GM19372 (cell line): ENCODE data around the gene MLH3.
"Not testable (repeated sequence)": the region's sequence is repeated elsewhere in the genome, so short reads cannot be mapped to it uniquely, and the experiment has no call there.

Source experiments
- ATAC-seq: cut with Tn5 transposase; IDR thresholded peaks from one replicate; pipeline ENCODE4 v1.9.1; 2021; ENCODE audit warnings: mild to moderate bottlenecking, low read depth, moderate library complexity; ENCODE audit not compliant: unreplicated experiment

Gene MLH3

DNA sequence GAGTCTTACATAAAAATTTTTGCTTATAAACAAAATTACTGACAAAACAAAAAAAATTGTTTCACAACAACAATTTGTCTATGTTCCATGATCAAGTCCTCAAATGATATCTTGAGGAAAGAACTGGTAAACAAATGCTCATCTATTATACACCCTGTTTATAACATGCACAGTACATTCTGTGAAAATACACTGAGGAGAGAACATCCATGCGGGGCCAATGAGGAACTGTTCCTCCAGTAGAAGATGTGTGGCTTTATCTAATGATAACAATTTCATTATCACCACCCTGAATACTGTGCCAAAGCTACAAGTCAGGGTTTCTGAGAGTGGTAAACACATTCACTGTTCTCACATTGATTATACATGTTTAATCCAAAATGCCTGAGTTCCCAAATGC, 10.8 kb downstream of the MLH3 start:
- no peak for ATAC-seq

DNA sequence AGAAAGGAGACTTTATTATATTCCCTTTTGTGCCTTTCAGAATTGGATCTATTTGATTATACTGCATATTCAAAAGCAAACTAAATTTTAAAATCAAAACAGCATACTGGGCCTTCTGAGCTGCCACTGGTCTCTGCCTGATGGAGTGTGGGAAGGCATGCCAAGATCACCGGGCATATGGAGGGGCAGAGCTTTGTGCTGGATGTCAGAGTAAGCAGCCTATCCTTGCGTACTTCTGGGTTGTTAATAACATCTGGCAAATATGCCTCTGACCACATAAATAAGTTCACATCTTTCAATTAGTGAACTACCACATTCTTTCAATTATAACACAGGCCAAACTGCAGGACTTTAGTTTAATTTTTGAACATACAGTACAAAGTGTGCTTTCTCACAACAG, 18.3 kb downstream of the MLH3 start:
- ATAC-seq, result no peak

DNA sequence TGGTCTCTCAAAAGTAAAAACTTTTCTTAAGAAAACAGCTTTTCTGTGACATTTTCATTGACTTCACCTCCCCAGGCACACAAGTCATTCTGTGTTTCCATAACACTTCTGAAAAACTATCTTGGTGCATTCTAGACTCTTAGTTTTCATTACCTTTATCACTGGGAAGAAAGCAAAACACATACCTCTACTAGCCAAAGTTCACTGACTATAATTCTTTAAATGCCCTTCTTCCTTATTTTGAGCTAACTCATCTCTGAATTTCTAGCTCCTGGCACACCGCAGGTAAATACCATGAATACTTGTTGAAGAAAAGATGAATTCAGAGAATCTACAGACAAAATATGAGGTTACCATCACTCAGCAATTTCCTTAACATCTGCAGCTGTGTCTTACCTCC, 21.1 kb downstream of the MLH3 start:
- no peak for ATAC-seq

DNA sequence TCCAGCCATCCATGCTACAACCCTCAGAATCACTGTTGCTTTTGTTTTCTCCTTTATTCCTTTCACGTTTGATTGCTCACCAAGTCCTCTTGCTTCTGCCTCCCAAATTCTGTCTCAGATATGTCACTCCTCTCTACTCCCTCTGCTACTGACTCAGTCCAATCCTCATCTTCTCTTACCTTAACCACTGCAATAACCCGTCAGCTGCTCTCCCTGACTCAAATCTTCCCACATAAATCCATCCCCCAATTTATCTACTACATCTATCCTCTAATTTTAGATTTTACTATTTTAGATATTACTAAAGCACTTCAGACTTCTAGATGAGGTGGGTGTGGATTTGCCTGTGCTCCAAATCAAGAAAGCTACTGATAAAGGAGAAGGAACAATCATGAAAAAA, 25.4 kb downstream of the MLH3 start:
- ATAC-seq, result no peak

DNA sequence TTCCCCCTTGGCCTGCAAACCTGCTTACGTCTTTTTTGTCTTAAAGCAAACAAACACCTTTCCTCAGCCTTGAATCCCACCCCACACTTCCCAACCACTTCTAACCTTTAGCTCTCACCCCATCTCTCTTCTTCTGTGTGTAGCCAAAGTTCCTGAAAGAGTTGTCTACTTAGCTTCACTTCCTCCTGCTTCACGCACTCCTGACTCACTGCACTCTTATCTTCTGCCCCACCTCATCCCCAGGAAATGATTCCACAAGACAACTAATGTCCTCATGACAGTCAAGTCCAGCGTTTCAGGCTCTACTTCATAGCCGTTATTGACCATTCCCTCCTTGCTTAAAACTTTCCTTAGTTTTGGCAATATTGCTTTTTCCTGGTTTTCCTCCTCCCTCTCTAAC, 26.2 kb downstream of the MLH3 start:
- ATAC-seq, result no peak

DNA sequence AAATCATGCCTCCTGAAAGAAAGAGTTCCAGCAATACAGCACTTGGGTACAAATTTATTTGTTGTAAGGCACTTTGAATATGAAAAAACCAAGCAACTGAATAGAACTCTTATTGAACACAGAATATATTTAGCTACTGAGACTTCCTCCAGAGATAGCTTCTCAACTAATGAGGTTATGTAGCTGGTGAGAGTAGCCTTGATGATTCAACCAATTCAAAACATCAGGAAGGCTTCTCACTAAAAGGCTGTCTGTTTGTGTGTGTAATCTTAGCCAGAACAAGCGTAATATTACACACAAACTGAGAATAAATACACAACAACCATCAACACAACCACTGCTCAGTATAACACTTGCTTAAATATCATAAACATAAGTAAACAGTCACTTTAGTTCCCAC, 28.2 kb downstream of the MLH3 start:
- no peak for ATAC-seq

DNA sequence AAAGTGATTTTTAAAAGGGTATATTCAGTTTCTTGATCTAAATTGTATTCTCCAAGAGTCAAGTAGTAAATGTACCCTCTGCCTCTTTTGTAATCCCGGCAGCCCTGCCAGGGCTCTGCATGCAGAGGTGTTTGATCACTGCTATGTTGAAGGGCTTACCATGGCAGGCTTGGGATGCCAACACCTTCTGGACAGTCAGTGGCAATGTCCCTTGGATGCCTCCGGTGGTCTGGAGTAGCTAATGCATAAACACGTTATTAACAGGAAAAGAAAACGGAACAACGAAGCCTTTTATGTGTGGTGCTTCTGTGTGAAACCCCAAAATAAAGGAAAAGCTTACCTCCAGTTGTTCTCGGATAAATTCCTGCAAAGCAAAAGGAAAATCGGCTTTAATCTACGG, 28.6 kb downstream of the MLH3 start:
- no peak for ATAC-seq

DNA sequence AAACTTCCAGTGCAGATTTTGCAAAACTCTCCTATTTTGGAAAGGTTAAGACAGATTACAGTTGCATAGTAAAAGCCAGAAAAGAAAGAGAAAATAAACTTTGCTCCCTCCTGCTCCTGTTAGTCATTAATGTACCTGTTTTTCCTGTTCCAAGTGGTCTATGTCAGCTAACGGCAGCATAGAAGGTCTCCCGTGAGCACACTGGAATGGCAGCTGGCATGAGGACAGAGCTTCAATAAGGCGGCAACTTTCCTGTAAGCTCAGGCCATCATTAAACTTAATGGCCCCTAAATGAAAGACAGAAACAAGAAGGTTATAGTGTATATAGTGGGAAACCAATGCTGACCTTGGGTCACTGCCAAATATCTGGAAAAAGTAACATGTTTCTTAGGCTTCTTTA, 32.6 kb downstream of the MLH3 start:
- no peak for ATAC-seq

DNA sequence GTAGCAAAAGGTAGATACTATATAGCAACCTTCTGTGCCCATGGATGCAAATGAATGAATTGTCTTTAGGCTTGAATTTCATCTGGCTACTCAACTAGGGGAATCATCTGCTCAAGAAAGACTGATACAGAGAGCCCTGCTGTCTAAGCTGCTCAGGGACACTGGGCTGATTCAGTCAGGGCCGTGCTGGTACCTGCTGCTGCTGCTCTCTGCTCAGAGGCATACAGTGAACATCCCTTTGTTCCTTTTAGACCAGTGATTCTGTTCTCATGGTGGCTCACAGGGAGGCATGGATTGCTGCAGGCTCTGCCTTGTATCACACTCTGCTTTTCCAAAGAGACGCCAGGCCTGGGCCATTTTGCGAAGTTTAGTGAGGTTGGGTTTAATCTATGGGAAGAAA, 34.5 kb downstream of the MLH3 start:
- no peak for ATAC-seq

DNA sequence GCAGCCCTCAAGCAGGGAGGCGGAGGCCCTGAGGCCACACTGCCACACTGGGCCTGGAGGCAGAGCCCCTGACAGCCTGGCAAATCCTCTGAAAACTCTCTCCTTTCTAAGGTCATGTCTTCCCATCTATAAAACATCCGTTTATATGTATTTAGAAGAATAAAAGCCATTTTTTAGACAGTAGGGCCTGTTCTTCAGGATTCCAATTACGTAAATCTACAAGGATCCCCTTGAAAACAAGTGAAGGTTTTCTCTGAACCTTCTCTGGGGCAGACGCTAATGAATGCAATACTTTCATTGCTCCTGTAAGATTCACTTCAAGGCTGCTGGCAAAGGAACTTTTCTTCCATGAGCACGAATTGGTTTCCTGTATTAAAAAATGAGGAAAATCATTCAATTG, 35.8 kb downstream of the MLH3 start:
- no peak for ATAC-seq

DNA sequence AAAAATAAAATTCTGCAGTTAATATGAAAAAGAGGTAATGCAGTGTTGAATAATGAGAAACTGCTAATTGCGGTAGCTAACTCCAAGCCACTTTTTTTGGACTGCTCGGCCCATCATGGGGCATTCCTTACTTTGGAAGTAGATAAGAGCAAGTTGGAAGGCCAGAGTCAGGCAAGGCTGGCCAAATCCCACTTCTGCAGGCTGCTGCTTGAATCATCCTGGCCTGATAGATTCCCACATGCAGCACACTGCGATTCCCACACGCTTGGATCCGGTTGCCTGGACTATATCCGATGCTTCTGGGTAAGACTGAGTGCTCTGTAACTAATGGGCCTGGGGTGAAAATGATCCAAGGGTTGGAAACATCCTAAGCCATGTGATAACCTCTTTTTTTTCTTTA, 38.0 kb downstream of the MLH3 start:
- no peak for ATAC-seq

DNA sequence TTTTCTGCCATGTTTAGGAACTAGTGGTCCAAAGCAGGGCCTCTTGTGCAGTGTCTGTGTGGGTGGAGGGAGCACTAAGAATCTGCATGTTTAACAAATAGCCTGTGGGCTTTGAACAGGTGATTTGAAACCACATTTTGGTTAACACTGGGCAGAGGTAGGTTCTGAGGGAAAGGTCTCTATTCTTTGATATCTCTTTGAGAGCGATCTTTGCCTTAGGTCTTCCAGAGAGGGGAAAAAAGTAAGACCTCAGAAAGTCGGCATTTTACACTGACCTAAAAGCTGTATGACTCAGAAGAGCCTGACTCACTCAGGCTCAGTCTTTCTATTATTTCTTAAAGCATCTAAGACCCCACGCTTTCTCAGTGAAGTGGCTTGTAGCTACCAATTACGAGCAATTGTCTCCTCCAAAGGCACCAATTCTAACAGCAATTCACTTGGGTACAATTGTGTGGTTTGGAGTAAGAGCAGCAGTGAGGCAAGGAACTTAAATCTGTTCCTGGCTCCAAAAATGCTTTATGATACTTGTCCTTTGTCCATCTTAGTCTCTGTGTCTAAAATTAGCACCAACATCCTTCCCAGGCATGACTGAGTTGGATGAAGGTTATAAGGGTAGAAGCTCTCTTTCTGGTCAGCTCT, 39.8 kb downstream of the MLH3 start:
- ATAC-seq, result no peak

DNA sequence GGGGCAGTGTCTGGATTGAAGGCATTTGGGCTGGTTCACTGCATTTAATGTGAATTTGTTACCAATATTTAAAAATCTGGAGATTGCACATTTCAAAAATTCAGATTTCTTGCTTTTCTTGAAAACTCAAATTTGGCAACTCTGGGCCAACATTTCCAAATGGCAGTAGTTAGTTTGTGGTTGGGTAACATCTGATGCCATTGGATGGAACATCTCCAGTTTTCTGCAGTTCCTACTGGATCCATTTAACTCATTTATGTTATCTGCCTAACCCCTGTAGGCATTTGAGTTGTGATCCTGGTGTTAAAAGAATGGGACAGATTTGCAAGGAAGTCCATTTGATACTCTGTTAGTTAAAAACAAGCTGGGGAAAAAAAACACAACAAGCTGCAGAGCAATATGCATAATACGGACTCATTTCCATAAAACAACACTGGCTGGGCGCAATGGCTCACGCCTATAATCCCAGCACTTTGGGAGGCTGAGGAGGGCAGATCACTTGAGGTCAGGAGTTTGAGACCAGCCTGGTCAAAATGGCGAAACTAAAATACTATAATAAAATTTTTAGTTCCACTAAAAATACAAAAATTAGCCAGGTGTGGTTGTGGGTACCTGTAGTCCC, 40.7 kb downstream of the MLH3 start:
- no peak for ATAC-seq

DNA sequence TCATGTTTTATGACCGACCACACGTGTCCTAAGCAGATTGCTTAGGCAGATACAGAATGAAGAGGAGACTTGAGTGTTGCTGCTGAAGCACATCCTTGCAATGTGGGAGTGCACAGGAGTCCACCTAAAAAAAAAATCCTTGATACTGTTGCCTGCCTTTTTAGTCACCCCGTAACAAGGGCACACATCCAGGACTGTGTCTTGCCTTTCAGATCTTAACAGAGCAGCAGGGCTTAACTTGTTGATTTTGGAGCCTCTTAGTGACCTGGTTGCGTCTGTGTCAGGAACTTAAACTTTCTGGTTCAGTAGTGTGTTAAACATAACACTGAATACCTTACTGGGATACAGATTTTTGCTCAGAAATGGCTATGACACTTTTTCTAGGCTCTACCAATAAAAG, 42.1 kb downstream of the MLH3 start:
- ATAC-seq, result no peak

DNA sequence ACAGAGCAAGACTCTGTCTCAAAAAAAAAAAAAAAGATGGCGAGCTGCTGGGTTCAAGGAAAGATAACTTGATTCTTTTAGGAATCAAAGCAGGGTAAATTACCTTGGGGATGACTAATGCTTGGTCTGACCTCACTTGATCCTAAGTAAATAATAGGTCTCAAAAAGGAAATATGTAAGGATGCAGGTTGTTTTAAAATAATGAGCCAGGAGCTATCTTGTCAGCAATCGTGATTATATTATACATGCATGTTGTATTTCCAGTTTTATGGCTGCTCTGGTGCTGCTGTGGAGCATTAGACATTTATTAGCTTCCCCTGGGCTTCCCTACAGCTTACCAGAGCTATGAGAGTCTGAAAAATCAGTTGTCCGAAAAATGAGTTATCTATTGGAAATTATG, 45.9 kb downstream of the MLH3 start:
- ATAC-seq, result no peak

DNA sequence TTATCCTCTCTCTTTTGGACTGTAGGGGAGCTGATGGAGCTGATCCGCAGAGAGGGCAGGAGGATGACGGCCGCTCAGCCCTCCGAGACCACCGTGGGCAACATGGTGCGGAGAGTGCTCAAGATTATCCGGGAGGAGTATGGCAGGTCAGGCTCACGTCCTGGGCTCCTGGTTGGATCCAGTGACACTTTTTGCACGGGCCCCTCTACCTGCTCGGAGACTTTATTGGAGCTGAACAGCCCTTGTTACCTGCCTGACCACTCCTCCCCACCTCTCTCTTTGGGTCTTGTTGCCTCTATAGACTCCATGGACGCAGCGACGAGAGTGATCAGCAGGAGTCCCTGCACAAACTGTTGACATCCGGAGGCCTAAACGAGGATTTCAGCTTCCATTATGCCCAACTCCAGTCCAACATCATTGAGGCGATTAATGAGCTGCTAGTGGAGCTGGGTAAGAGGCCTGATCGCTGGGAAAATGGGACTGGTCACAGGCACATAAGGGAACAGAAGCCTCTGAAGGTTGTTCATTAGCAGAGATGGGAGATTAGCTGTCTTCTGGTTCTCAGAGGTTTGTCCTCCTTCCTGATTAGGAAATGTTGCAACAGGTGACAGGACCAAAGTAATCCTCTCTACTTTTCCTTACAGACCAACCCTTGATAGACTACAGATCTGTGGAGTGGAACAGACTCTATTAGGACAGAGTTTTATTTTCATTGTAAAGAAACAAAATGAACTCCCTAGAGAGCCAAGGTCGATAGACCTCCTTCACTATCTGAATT, 47.8 kb downstream of the MLH3 start:
- ATAC-seq, result no peak

DNA sequence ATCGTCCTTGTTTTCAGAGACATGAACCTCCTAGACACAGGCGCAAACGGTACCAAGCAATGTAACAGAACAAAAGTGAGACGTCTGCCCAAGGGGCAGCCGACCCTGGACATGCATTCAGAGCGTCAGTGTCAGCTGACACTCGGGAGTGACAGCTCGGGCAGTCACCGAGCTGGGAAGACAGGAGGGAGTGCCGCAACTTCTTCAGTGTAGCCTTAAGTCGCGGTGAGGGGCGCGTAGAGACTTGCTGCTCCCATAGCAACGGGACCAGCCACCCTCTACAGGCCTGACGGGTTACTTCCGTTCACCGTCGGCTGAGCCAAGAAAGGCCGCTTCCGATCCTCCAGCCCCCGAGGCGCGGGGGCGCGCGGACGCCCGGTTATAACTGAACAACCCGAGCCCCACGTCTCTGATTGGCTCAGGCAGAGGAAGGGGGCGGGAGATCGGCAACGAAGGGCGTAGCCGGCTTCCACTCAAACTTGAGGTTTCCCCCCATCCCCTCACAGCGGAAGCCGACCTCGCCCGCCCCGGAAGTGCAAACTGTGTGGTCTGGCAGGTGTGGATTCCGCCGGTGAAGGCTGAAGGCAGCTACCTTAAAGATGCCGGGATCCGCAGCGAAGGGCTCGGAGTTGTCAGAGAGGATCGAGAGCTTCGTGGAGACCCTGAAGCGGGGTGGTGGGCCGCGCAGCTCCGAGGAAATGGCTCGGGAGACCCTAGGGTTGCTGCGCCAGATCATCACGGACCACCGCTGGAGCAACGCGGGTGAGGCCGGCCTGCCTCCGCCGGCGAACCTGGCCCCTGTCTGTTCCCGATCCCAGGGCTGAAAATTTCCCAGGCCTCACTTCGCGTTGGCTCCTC, 48.6 kb downstream of the MLH3 start, which contains the start of gene EIF2B2:
Gene EIF2B2 (plus strand): TSS at position 530 of the 858 bp plus-strand sequence. CDS start 70 bp downstream, at position 600.
- peak; percentile 99 for ATAC-seq

DNA sequence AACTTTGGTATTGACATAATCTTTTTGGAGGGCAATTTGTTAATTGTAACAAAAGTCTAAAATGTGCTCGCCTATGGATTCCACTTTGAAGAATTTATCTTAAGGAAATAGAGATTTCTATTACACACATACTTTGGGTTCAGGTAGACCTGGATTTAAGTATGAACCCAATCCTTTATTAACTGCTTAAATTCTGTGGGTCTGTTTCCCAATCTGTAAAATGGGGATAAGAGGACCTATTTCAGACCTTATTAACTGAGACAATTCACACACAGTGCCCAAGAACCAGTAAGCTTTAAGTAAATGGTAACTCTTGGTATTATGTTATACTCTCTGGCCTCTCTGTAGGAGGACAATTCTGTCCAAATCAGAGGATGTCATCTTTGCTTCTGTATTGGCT, 49.4 kb downstream of the MLH3 start:
- no peak for ATAC-seq

DNA sequence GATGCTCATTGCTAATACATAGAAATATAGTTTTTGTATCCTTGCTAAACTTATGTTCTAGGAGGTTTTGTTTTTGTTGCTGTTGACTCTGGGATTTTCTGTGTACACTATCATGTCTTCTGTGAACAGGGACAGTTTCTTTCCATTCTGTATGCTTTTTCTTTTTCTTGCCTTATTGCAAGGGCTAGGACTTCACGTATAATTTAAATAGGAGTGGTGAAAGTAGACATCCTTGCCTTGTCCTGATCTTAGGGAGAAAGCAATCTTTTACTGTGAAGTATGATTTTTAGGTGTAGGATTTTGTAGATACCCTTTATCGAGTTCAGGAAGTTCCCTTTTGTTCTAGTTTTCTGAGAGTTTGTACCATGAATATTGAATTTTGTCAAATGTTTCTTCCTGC, 50.0 kb downstream of the MLH3 start:
- ATAC-seq, result no peak

DNA sequence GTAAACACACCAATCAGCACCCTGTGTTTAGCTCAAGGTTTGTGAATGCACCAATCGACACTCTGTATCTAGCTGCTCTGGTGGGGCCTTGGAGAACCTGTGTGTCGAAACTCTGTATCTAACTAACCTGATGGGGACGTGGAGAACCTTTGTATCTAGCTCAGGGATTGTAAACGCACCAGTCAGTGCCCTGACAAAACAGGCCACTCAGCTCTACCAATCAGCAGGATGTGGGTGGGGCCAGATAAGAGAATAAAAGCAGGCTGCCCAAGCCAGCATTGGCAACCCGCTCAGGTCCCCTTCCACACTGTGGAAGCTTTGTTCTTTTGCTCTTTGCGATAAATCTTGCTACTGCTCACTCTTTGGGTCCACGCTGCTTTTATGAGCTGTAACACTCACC, 55.5 kb downstream of the MLH3 start:
- ATAC-seq, result not testable (repeated sequence)

DNA sequence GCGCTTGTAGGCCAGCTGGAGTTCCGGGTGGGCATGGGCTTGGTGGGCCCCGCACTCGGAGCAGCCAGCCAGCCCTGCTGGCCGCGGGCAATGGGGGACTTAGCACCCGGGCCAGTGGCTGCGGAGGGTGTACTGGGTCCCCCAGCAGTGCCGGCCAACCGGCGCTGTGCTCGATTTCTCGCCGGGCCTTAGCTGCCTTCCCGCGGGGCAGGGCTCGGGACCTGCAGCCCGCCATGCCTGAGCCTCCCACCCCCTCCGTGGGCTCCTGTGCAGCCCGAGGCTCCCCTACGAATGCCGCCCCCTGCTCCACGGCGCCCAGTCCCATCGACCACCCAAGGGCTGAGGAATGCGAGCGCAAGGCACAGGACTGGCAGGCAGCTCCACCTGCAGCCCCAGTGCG, 57.1 kb downstream of the MLH3 start:
- not testable (repeated sequence) for ATAC-seq
